CD4-positive, alpha-beta T cell treated with Interleukin-1 beta for 1 hour (primary cell): Measurements from ENCODE around the gene PTPN1.
A peak's percentile ranks its signal among the peaks of the same experiment; 100 is the strongest.
"Not testable (repeated sequence)": the region's sequence is repeated elsewhere in the genome, so short reads cannot be mapped to it uniquely, and the experiment has no call there.

ENCODE experiments used
- DNase-seq, 2 donors: peaks; one replicate each; pipeline ENCODE4 v3.0.0-alpha.2; 2020 to 2022

PTPN1 gene

GRCh38 chr20:50559856-50560638, 49.9 kb downstream of the PTPN1 start:
- DNase-seq, result no peak

GRCh38 chr20:50560867-50561266, 50.7 kb downstream of the PTPN1 start:
- DNase-seq, result no peak

- no peak for DNase-seq
Observed at GRCh38 chr20:50561379-50562078, 51.3 kb downstream of the PTPN1 start.

DNA sequence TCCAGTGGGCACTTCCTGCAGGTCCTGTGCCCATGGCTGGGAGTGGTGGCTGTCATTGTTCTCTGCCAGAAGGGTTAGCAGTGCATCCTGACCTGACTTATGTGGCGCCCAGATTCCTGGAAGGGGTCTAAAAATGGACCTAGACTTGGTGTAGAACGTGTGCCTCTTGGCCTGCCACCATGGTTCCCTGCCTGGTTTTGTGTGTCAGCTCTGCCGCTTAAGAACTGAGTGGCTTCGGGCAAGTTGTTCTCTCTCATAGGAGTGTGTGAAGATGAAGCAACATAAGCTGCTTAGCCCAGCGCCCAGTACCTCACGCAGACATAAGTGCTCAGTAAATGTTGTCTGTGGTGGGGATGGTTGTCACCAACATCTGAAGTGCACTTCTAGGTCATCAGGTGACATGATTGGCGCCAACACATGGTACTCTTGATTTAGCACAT, 52.1 kb downstream of the PTPN1 start:
- DNase-seq, result no peak

GRCh38 chr20:50563133-50563944, 53.2 kb downstream of the PTPN1 start:
- DNase-seq, result no peak

DNA sequence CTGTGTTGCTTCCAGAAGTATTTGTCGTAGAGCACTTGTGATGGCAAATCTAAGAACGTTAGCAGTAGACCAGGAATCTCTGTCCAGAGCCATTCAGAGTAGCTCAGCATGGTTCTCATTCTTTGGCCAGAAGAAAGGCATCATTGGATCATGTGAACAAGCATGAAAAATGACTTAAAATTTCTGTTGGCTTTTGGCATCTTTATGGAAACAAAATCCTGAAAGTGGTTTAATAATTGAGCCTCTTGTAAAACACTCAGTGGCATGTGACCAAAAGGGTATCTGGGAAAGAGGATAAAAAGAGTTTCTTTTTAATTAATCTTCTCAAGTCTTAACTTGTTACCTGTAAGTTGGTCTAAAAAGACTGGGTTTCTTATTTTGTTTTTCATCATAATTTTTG, 55.2 kb downstream of the PTPN1 start:
- DNase-seq, result no peak

DNA sequence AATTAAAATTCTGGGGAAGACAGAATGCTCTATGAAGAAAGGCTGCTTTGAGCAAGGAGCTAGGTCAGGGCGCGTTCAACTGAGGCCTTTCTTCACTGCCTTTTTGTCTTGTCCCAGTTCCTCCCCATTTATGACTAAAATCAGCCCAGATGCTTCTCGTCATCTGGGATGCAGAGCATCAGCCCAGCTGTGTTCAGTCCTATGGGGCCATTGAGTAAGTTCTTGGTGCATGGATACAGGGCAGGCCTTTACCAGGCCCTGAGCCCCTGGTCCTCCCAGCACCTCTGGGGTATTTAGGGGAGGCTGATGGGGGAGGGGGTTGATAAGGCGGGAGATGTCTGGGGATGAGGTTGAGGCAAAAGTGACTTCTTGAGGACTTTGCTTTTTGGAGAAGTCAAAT, 55.7 kb downstream of the PTPN1 start:
- no peak for DNase-seq

GRCh38 chr20:50567860-50568548, 57.8 kb downstream of the PTPN1 start:
- DNase-seq, result no peak

DNA sequence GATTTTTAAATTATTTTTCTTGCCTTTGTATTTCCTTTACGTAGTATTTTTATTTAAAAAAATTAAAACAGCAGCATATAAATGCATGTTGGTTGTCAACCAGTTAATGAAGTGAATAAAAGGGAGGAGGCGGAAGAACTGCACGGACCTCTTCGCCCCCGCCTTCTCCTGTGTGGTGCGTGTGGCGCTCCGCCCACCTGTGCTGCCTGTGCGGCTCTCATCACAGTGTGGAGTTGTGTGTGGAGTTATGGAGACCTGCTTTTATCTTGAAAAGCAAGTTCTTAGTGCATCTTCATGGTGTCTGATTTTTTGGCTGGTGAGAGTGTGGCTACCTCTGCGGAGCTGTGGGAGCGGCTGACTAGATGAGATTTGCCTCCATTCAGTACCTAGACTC, 58.4 kb downstream of the PTPN1 start:
- DNase-seq, result no peak

DNA sequence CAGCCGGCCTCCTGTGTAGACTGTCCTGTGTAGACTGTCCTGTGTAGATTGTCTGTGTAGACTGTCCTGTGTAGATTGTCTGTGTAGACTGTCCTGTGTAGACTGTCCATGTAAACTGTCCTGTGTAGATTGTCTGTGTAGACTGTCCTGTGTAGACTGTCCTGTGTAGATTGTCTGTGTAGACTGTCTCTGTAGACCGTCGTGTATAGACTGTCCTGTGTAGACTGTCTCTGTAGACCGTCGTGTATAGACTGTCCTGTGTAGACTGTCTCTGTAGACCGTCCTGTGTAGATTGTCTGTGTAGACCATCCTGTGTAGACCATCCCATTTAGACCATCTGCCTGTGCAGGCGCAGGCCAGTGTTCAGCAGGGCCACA, 59.3 kb downstream of the PTPN1 start:
- DNase-seq, result not testable (repeated sequence)

DNA sequence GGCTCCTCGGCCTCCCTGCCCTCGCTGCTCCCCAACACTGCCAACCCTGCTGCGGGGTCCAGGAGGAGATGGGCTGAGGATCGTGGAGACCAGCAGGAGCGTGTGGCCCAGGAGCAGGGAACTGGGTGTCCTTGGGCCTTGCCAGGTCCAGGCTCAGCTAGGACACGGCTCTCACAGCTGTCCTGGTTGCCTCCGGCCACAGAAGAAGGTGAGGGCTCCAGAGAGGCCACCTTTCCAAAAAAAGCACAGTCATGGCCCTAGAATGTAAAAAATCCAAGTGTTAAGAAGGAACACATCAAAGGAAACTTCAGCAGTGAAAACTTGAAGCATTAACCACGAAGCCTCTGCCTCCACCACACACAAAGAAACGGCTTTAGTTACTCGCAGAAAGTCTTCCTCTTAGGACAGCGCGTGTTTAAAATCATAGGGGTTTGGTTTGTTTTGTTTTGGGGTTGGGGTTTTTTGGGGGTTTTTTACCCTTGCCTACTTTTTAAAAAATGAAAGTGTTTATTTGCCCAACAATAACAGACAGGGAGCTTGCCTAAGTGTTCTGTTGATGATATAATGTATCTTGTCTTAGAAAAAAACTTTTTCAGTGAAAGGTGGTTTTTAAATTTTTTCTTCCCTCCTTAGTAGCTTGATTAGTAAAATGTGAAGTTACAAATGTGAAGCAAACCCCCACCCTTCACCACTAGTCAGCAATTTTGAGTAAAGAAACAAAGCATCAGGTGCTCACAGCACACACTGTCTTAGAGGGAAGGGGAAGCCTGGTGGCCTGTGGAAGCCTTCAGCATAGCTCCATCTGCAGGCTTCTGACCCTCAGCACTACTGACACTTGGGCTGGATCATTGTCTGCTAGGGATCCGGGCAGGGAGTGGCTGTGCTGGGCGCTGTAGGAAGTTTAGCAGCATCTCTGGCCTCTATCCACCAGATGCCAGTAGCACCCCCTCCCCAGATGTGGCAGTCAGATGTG, 60.0 kb downstream of the PTPN1 start:
- DNase-seq, result peak; percentile 41 to 44

- DNase-seq, result no peak
Observed at GRCh38 chr20:50571466-50571865, 61.3 kb downstream of the PTPN1 start.

- DNase-seq, result no peak
Observed at GRCh38 chr20:50572938-50573777, 63.0 kb downstream of the PTPN1 start.

DNA sequence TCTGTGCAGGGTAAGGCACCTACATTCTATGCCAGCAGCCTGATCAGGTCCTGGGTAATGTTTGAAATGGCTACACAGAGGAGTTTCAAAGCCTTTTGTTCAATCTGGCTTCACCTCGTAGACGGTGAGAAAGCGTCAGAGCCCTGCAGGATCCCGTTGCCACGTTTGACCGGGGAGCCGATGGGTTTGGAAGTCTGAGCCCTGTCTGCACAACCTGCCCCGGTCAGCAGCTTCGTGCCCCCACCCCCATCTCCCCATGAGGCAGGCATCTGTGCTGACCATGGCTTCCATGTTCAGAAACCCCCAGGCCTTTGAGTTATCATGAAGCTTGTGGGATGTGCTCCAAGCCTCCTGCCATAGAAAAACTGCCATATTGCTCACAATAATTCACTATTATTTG, 63.9 kb downstream of the PTPN1 start:
- DNase-seq, result no peak

GRCh38 chr20:50574586-50574985, 64.4 kb downstream of the PTPN1 start:
- DNase-seq, result no peak

DNA sequence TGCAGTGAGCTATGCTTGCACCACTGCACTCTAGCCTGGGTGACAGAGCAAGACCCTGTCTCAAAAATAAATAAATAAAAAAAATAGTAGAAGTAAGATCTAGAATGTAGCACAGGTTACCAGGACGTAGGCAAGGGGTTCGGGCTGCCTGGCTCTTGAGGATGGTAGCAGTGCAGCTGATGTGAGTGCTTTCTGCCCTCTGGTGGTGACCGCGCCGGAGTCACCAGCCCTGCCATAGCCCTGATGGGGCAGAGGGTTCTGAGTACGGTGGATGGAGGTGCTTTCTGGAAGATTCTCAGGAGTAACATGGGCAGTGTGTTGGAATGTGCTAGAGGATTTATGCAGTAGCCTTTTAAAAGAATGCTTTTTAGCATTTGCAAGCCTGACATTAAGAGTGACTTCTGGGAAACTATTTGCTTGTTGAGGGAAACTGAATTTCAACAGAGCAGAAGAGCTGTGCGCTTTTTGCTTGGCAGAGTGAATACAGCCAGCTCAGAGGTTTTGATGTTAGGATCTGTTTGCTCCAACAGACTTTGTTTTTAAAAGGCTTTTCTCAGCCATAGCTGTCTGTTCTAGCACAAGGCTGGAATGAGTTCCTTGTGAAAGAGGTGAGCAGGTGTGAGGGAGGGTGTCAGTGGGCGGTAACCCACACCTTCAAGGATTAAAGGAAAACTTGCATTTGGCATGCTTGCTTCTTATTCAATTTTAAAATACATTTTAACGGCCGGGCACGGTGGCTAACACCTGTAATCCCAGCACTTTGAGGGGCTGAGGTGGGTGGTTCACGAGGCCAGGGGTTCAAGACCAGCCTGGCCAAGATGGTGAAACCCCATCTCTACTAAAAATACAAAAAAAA, 65.9 kb downstream of the PTPN1 start:
- DNase-seq, result peak; percentile 68 to 69

- DNase-seq, result no peak
Observed at GRCh38 chr20:50577175-50578018, 67.2 kb downstream of the PTPN1 start.

- no peak for DNase-seq
Observed at GRCh38 chr20:50578061-50578777, 68.0 kb downstream of the PTPN1 start.
